Stimulated activated CD4-positive, alpha-beta T cell treated with anti-CD3 and anti-CD28 coated beads, TNF-alpha, amount 100 ng/mL, for 24 hours (primary cell): ENCODE measurements around the gene NUSAP1.
A peak's percentile ranks its signal among the peaks of the same experiment; 100 is the strongest.
"Not testable (repeated sequence)": the region's sequence is repeated elsewhere in the genome, so short reads cannot be mapped to it uniquely, and the experiment has no call there.

Experiments
- DNase-seq, 3 experiments: peaks; one replicate each; pipeline ENCODE4 v3.0.0-alpha.2; 2020; ENCODE audit warnings: low read depth in 3 of 3

NUSAP1 gene

GRCh38 chr15:41332194-41333025 lies at the start of gene NUSAP1, which contains the start of gene OIP5:
NUSAP1 (plus strand) TSS chr15:41332881; CDS start chr15:41332958, 77 bp downstream.
OIP5 (minus strand) TSS chr15:41332591; CDS start chr15:41332561, 30 bp downstream.
- DNase-seq = peak; percentile 94 to 98 (median 97)

GRCh38 chr15:41282980-41283652 lies 49.6 kb upstream of the NUSAP1 start:
- DNase-seq = not testable (repeated sequence)

- peak; percentile 92 to 97 (median 97) for DNase-seq
These were observed 48.8 kb upstream of the NUSAP1 start for GRCh38 chr15:41283653-41284426.

- DNase-seq = no peak
These were observed 48.1 kb upstream of the NUSAP1 start for GRCh38 chr15:41284427-41285177.

- DNase-seq = no peak
These were observed 47.4 kb upstream of the NUSAP1 start for GRCh38 chr15:41285285-41285684.

- no peak for DNase-seq
These were observed 45.9 kb upstream of the NUSAP1 start for GRCh38 chr15:41286665-41287333.

GRCh38 chr15:41288464-41288863 lies 44.2 kb upstream of the NUSAP1 start:
- no peak for DNase-seq

GRCh38 chr15:41289953-41290352 lies 42.7 kb upstream of the NUSAP1 start:
- no peak for DNase-seq

GRCh38 chr15:41291065-41291631 lies 41.5 kb upstream of the NUSAP1 start:
- no peak for DNase-seq

GRCh38 chr15:41292521-41292920 lies 40.2 kb upstream of the NUSAP1 start:
- no peak for DNase-seq

- DNase-seq = not testable (repeated sequence)
These were observed 31.5 kb upstream of the NUSAP1 start for GRCh38 chr15:41301139-41301538.

- no peak for DNase-seq
These were observed 31.1 kb upstream of the NUSAP1 start for GRCh38 chr15:41301587-41301986.

GRCh38 chr15:41304149-41304770 lies 28.4 kb upstream of the NUSAP1 start:
- DNase-seq = no peak

GRCh38 chr15:41307679-41308078 lies 25.0 kb upstream of the NUSAP1 start:
- DNase-seq = no peak

- no peak for DNase-seq
These were observed 23.3 kb upstream of the NUSAP1 start for GRCh38 chr15:41309226-41309905.

GRCh38 chr15:41320805-41321330 lies 11.8 kb upstream of the NUSAP1 start:
- DNase-seq = not testable (repeated sequence)

- DNase-seq = no peak
These were observed 9.1 kb upstream of the NUSAP1 start for GRCh38 chr15:41323611-41324010.

- no peak for DNase-seq
These were observed 1.4 kb upstream of the NUSAP1 start for GRCh38 chr15:41331281-41331680.

- no peak for DNase-seq
These were observed 868 bp upstream of the NUSAP1 start for GRCh38 chr15:41331833-41332193.
